AG09319 (cell line): ENCODE data around the gene LRRC19.
A peak's percentile ranks its signal among the peaks of the same experiment; 100 is the strongest.

Experiments
- DNase-seq: peaks from one replicate; pipeline ENCODE4 v3.0.0-alpha.2; 2010; ENCODE audit warnings: low read depth; ENCODE audit errors: extremely low read depth
- TF ChIP-seq, protein P1 (sequence below): IDR thresholded peaks from 2 replicates; pipeline ENCODE4 v1.5.1; 2011; ENCODE audit warnings: low read depth, mild to moderate bottlenecking, inconsistent platforms, low read length, moderate library complexity

Gene LRRC19

DNA sequence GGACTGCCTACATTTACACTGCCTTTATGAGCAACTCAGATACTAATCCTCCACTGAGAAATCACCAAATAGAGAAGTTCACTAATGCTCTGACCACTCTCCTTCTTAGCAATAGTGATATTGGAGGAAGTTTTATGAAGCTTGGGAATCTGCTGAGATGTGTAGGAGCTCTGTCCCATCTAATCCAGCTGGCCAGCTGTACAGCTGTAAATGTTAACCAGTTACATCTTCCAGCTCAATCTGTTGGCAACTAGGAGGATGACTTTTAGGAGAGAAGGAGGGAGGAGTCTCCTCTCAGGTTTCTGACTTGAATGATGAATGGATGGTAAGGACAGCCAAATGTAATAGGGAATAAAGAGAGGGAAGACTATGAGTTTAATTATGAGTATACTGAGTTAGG lies 36.3 kb upstream of the LRRC19 start:
- TF ChIP-seq, protein P1, sequence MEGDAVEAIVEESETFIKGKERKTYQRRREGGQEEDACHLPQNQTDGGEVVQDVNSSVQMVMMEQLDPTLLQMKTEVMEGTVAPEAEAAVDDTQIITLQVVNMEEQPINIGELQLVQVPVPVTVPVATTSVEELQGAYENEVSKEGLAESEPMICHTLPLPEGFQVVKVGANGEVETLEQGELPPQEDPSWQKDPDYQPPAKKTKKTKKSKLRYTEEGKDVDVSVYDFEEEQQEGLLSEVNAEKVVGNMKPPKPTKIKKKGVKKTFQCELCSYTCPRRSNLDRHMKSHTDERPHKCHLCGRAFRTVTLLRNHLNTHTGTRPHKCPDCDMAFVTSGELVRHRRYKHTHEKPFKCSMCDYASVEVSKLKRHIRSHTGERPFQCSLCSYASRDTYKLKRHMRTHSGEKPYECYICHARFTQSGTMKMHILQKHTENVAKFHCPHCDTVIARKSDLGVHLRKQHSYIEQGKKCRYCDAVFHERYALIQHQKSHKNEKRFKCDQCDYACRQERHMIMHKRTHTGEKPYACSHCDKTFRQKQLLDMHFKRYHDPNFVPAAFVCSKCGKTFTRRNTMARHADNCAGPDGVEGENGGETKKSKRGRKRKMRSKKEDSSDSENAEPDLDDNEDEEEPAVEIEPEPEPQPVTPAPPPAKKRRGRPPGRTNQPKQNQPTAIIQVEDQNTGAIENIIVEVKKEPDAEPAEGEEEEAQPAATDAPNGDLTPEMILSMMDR = no peak
- no peak for DNase-seq

DNA sequence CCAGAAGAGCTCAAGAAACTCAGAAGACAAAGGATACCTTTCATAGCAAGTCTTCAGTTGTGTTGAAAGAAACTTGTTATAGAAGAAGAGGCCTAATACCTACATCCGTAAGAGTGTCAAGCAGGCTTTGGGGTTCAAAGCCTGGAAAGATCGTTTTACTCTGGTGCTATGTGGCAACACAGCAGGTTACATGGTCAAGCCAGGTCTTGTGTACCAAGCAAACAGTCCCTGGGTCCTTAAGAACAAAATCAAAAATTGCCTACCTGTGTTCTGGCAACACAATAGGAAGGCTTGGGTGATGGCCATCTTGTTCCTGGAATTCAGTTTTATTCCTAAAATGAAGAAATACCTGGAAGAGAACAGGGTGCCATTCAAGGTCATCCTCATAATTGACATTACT lies 32.0 kb upstream of the LRRC19 start:
- DNase-seq = no peak

DNA sequence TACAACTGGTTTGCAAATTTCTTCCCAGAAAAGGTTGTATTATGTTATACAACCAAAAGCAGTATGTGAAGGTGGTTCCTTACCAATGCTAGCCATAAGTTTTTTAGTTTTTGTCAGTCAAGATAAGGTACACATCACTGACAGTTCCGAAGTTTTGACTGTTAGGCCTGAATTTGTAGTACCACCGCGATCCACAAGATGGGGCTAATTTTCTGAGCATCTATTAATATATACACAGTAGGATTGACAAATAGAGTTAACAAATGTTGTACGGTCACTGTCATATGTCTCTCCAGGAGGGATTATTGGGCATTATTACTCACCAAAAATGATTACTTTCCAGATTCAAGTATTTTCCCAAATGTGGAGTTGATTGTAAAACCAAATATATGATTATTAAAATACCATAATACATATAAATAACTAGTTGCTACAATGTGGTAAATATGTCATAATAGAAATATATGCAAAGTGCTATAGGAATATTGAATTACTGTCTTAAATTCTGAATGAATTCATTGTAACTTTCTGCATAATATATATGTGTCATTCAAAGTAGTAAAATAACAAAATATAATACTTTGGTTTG lies 28.4 kb upstream of the LRRC19 start:
- DNase-seq = no peak
- TF ChIP-seq, protein P1 = peak; percentile 80

More for the DNA sequence above, 32.0 kb upstream of the LRRC19 start:
- TF ChIP-seq, protein P1 = no peak

DNA sequence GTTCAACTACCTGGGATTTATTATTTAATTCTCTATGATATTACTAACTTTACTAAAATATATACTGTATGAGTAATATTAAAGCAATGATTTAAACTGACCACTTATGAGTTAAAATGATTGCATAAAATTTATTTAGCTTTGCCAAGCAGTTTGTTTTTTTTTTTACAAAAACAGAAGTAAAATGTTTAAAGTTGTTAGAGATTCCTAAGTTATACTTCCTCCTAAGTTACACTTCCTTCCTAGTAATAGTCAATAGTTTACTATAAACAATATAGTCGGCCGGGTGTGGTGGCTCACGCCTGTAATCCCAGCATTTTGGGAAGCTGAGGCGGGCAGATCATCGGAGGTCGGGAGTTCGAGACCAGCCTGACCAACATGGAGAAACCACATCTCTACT lies 23.7 kb upstream of the LRRC19 start:
- no peak for DNase-seq
- TF ChIP-seq, protein P1 = no peak

DNA sequence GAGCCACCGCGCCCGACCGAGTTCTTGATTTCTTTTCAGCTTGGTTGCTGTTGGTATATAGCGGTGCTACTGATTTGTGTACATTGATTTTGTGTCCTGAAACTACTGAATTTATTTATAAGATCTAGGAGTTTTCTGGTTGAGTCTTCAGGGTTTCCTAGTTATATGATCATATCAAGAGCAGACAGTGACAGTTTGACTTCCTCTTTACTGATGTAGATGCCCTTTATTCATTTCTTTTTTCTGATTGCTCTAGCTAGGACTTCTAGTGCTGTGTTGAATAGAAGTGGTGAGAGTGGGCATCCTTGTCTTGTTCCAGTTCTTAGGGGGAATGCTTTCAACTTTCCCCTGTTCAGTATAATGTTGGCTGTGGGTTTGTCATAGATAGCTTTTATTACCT lies 17.4 kb upstream of the LRRC19 start:
- no peak for DNase-seq

DNA sequence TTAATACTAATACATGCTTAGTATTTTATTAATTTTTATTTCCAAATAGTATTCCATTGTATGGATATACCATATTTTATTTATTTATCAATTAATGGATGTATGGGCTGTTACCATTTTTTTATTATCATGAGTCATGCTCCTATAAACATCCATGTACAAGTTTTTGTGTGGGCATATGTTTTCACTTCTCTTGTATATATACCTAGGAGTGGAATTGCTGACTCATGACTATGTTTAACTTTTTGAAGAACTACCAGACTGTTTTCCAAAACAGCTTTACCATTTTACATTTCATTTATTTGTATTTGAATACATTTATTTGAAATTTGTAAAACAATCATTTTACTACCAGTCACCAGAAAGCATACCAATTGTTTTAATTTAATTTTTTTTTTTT lies 14.1 kb upstream of the LRRC19 start:
- DNase-seq = peak; percentile 22

More for the DNA sequence above, 17.4 kb upstream of the LRRC19 start:
- TF ChIP-seq, protein P1 = no peak

DNA sequence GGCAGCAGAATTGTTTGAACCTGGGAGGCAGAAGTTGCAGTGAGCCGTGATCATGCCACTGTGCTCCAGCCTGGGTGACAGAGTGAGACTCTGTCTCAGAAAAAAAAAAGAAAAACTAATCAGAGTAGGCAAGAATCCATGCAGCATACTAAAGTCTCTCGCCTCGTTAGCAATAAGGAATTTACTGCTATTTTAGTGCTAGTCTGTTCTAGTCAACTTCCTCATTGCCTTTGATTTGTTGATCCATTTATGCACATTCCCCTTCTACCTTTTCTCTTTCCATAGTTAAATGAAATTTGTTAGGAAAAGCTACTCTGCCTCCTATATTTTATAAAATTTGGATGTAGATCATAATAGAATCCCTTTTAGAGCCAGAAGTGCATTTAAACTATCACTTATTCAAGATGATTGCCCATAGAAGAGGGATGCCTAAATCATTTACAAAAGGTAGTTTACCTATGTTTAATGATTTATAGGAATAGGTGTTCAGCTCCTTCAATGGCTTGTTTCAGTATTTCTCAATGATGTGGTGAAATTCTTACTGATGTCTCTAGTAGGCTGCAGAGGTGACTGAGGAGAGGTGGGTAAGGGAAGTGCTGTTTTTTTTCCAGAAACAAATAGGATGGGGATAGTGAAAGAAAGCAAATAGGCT lies 1.9 kb downstream of the LRRC19 start:
- no peak for DNase-seq
- TF ChIP-seq, protein P1 = no peak

More for the DNA sequence above, 14.1 kb upstream of the LRRC19 start:
- TF ChIP-seq, protein P1 = no peak
